ENCODE results near the gene ATXN3L.

DNA sequence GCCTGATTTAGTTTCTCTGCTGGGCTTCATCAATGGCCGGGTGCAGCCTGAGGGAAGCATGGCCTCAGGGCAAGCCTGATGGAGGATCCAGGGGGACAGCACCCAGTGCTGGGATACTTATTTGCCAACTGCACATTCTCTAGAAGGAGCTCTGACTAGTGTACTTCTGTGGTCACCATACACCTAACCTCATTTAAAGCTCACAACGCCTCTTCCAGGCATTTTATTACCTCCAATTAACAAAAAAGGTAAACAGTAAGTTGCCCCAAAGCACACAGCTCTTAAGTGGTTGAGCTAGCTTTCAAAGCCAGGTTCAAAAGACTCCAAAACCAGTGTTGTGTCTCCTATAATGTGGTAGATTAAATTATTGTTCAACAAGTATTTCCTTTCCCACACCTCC is 26.8 kb upstream of the ATXN3L start:
- no peak for TF ChIP-seq POLR2A (IDR thresholded peaks at IDR 0.05; ENCODE audit: control extremely low read depth in 1 of 2, low read depth in 2 of 2, low read length in 2 of 2)
- TF ChIP-seq, protein P1, sequence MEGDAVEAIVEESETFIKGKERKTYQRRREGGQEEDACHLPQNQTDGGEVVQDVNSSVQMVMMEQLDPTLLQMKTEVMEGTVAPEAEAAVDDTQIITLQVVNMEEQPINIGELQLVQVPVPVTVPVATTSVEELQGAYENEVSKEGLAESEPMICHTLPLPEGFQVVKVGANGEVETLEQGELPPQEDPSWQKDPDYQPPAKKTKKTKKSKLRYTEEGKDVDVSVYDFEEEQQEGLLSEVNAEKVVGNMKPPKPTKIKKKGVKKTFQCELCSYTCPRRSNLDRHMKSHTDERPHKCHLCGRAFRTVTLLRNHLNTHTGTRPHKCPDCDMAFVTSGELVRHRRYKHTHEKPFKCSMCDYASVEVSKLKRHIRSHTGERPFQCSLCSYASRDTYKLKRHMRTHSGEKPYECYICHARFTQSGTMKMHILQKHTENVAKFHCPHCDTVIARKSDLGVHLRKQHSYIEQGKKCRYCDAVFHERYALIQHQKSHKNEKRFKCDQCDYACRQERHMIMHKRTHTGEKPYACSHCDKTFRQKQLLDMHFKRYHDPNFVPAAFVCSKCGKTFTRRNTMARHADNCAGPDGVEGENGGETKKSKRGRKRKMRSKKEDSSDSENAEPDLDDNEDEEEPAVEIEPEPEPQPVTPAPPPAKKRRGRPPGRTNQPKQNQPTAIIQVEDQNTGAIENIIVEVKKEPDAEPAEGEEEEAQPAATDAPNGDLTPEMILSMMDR (IDR thresholded peaks at IDR 0.05; ENCODE audit: control extremely low read depth in 1 of 3, insufficient read depth in 1 of 3, low read depth in 1 of 3, low read length in 3 of 3): no peak
- TF ChIP-seq TAF1 (IDR thresholded peaks at IDR 0.05; ENCODE audit: low read depth, low read length): no peak
- no peak for TF ChIP-seq KDM1A (IDR thresholded peaks at IDR 0.05; ENCODE audit: borderline replicate concordance, low read length)
- no peak for TF ChIP-seq PHF8 (conservative IDR thresholded peaks at IDR 0.05; ENCODE audit: low read depth, low read length)
- no peak for TF ChIP-seq TCF12 (IDR thresholded peaks at IDR 0.05; ENCODE audit: low read depth, low read length)
